Small intestine (tissue), 7 donors: ENCODE measurements around the gene NEAT1. TPM values are rescaled to one million over a fixed set of nuclear protein-coding genes. Genes with fewer than 3 reads are reported as not detected.

Source experiments
- DNase-seq, 2 donors: peaks; one replicate each; pipeline versions ENCODE4 v3.0.0 to v3.0.0-alpha.2; 2013
- FAIRE-seq: peaks from 2 replicates; lab custom pipeline; 2012; peaks lifted over from hg19 to GRCh38; lab: Jason Lieb, UNC
- H3K27ac ChIP-seq, 3 donors: one replicate each; pipeline ENCODE4 v1.5.1; 2013; ENCODE audit warnings: low read length in 2 of 3, mild to moderate bottlenecking in 2 of 3, control low read depth in 1 of 3, inconsistent platforms in 1 of 3, low read depth in 1 of 3, moderate library complexity in 1 of 3
- H3K27me3 ChIP-seq, 3 donors: one replicate each; pipeline ENCODE4 v1.6.1; 2013; ENCODE audit warnings: low read length in 3 of 3, inconsistent platforms in 1 of 3; ENCODE audit not compliant: control insufficient read depth in 3 of 3, insufficient read depth in 3 of 3
- H3K36me3 ChIP-seq, 3 donors: one replicate each; pipeline ENCODE4 v1.6.1; 2013; ENCODE audit warnings: low read length in 3 of 3, inconsistent platforms in 1 of 3, low read depth in 1 of 3, mild to moderate bottlenecking in 1 of 3, moderate library complexity in 1 of 3; ENCODE audit not compliant: control insufficient read depth in 3 of 3, insufficient read depth in 2 of 3
- H3K4me1 ChIP-seq, 3 donors: one replicate each; pipeline ENCODE4 v1.6.1; 2013; ENCODE audit warnings: low read length in 2 of 3, inconsistent platforms in 1 of 3, low read depth in 1 of 3, mild to moderate bottlenecking in 1 of 3, moderate library complexity in 1 of 3; ENCODE audit not compliant: control insufficient read depth in 3 of 3, insufficient read depth in 2 of 3
- H3K4me3 ChIP-seq, 3 donors: one replicate each; pipeline ENCODE4 v1.5.1; 2013; ENCODE audit warnings: low read length in 3 of 3, control low read depth in 1 of 3, inconsistent platforms in 1 of 3, low read depth in 1 of 3, mild to moderate bottlenecking in 1 of 3, moderate library complexity in 1 of 3
- H3K9me3 ChIP-seq, 2 donors: one replicate each; pipeline ENCODE4 v1.6.1; 2013; ENCODE audit warnings: low read depth in 1 of 2, low read length in 1 of 2; ENCODE audit not compliant: control insufficient read depth in 2 of 2, insufficient read depth in 1 of 2
- WGBS, 3 donors: extraction: QIAGEN DNeasy Blood & Tissue Kit; methylation state at CpG; one replicate each; pipeline ENCODE4 v1.1.7; 2013; 5-methylcytosine and 5-hydroxymethylcytosine counted together
- polyA plus RNA-seq, 4 donors: library from polyadenylated mRNA; stranded (reverse) in 3 of 4; unstranded in 1 of 4; fragments of 200-250 nt in 3 of 4; fragments of 120-200 nt in 1 of 4; gene quantifications; one replicate each; pipeline versions ENCODE4 v1.2.1 to v1.2.3, GENCODE V29; 2013
- donor health status: healthy with polysubstance abuse.
- donor health status: control.
- donor health status: control.
- donor health status: Bipolar disorder and iron deficiency.
- donor health status: healthy.

NEAT1 gene
- polyA plus RNA-seq, 4 donors: 256 to 3,420 (median 1,041) TPM

DNA sequence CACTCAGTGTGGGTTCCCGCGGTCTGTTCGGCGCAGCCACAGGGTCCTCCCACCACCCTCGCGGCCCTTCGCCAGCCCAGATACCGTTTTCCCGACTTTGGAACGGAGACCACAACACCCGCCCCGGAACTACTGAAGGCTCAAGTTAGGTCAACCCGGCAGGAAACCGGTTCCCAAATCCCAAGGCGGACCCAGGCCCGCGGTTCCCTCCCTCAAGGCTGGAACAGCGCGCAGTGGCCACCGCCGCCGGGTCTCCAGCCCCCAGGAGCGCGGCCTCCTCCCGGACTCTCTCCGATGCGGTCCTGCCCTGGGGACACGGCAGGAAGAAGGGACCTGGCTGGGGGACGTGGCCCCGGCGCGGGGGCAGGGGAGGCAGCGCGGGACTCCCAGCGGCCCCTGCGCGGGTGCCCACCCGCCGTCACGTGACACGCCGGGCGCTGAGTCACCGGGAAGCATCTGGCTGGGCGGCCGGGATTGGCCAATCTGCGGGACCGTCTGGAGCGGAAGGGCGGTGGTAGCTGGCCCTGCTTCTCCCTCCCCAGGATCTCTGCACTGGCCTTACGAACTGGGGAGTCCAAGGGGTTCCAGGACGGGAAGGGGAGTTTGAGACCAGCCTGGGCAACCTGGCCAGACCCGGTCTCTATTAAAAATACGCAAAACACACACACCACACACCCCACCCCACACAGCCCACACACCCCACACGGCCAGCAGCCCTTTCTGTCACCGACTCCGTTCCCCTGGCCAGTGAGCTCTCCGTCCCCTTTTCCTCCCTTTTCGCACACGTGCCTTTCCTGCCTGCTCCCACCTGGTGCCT lies 54.8 kb downstream of the NEAT1 start:
- peaks cover 0 to 8% (median 0%) of the 10 kb centered on the region in 3 donors for H3K36me3 ChIP-seq
- DNase-seq: peak; percentile 98
- peaks cover 3 to 35% (median 3%) of the 10 kb centered on the region in 3 donors for H3K4me1 ChIP-seq
- no peak for FAIRE-seq
- H3K27ac ChIP-seq: peak overlapping the region; percentile 91 to 100 (median 99)
- no peaks in the 10 kb centered on the region for H3K9me3 ChIP-seq
- 0 to 1% (median 1%) methylated on average over 56 to 60 of the region's 60 CpGs for WGBS, 3 donors
- peak overlapping the region; percentile 55 to 94 (median 81) for H3K4me3 ChIP-seq
- H3K27me3 ChIP-seq: no peaks in the 10 kb centered on the region

DNA sequence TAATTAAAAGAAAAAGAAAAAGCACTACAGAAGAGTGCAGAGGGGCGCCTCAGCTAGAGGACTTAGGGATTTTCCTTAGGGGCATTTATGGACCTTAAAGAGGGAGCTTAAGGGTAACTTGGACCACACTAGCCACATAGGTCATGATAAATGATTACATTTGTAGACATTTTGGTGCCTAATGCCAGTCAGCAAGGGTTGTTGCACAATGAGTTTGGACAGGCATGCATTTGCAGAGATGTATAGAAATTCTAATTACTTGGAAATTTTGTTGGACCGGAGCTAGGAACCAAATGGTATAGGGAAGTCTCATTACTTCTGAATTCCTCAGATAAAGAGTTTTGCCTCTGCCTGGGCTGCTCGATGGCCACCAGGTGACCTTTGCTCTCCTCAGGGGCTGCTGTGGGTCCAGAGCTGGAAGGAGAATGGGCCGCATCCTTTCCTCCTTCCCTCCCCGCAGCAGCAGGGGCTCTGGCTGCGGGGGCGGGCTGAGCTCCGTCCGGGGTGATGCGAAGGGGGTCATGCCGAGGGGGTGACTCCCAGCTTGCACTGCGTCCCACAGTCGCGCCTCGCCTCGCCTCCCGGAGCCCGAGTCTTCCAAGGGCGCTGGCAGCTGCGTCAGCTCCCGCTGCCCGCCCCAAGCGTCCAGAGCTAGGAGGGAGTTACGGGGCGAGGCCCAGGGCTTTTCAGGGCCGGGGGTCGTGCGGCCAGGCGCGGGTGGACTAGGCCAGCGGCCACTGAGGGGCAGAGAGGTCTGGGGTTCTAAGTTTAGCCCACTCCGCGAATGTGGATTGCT lies 56.0 kb downstream of the NEAT1 start:
- peaks cover 3 to 32% (median 3%) of the 10 kb centered on the region in 3 donors for H3K4me1 ChIP-seq
- peak overlapping the region in 1 of 3 donors; percentile 12 for H3K4me3 ChIP-seq
- FAIRE-seq (no peak), DNase-seq (peak in 1 of 2 donors; percentile 75)
- 42 to 46% (median 43%) methylated on average over 29 to 33 of the region's 33 CpGs for WGBS, 3 donors
- peak overlapping the region; percentile 76 to 99 (median 95) for H3K27ac ChIP-seq
- no peaks in the 10 kb centered on the region for H3K9me3 ChIP-seq
- H3K36me3 ChIP-seq: peaks cover 0 to 8% (median 0%) of the 10 kb centered on the region in 3 donors
- H3K27me3 ChIP-seq: no peaks in the 10 kb centered on the region

DNA sequence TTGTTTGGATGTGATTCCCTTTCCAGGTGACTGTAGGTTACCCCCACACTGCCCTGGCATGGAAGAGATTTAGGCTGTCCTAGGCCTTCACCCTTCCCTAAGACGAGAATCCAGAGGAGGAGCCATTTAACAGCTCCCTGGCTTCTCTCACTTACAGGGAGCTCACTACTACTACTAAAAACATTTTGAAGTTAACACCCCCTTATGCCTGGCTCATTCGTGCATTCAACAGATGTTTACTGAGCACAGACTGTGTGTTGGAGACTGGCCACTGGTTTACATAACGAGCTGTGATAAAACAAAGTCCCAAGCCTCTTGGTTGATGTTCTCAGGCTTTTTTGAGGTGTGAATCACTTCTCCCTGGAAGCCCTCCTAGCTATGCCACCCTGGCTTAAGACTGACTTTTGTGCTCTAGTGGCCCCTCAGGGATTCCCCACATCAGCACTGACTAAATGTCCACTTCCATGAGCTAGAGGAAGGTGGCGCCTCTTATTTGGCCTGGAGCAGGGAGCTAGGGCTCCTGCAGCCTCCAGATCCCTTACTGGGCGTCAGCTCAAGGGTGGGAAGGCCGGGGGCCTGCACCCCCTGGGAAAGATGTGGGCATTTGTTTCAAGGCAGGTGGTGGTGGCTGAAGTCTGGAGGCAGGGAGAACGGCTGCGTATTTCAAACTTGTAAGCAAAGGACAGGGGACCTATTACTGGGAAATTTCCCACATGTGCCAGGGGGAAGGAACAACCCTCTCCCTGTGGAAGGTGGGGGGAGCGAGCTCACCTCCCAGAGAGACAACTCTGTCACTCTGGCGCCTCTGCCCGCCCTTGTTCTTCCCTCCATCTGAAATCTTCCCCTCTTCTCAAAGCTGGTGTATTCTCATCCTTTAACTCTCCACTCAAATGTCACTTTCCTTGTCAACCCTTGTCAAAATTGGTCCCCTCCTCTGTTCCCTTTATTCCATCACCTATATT lies 56.9 kb downstream of the NEAT1 start:
- Histone ChIP-seq H3K9me3 (no peaks in the 10 kb centered on the region), H3K27me3 (no peaks in the 10 kb centered on the region), H3K27ac (peak overlapping the region; percentile 76 to 99 (median 95)), H3K4me3 (peak overlapping the region in 1 of 3 donors; percentile 12), H3K36me3 (peaks cover 0 to 8% (median 0%) of the 10 kb centered on the region in 3 donors), H3K4me1 (peaks cover 3 to 32% (median 3%) of the 10 kb centered on the region in 3 donors)
- WGBS, 3 donors: 56 to 66% (median 59%) methylated on average over 11 of the region's 11 CpGs
- DNase-seq (peak in 1 of 2 donors; percentile 50), FAIRE-seq (no peak)

DNA sequence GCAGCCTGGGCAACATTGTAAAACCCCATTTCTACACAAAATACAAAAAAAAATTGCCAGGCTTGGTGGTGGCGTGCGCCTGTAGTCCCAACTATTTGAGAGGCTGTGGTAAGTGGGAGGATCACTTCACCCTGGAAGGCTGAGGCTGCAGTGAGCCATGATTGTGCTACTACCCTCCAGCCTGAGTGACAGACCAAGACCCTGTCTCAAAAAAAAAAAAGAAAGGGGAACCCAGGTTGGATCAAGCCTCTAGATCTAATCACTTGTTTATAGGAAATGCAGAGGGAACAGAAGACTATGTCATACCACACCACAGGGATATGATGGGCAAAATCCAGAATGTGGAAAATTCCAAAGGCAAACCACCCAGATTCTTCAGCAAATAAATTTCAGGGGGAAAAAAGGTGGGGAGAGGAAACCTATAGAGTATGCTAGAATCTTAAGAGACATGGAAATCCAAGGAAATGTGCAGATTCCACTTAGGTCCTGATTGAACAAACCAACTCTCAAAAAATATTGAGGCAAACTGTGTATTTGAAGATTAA lies 59.8 kb downstream of the NEAT1 start:
- H3K9me3 ChIP-seq: no peaks in the 10 kb centered on the region
- no peaks in the 10 kb centered on the region for H3K27me3 ChIP-seq
- no peak overlapping the region for H3K4me3 ChIP-seq
- 97 to 98% (median 97%) methylated on average over 2 of the region's 2 CpGs for WGBS, 3 donors
- DNase-seq (no peak), FAIRE-seq (no peak)
- H3K27ac ChIP-seq: peak overlapping the region in 1 of 3 donors; percentile 31
- H3K4me1 ChIP-seq: peaks cover 0 to 40% (median 3%) of the 10 kb centered on the region in 3 donors
- H3K36me3 ChIP-seq: no peaks in the 10 kb centered on the region

DNA sequence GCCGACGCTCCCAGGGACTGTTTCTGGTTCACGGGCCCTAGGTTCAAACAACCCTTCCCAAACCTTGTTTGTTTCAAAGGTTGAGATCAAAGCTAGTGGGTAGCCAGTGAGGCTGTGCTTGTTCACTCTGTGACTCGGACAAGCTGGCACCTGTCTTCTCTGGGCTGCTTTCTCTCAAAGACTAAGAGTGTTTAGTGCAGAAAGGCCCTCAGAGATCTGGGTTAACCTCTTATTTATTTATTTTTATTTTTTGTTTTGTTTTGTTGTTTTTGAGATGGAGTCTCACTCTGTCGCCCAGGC lies 63.3 kb downstream of the NEAT1 start:
- Histone ChIP-seq H3K27ac (peak overlapping the region in 2 of 3 donors; percentile 5 to 62), H3K27me3 (no peaks in the 10 kb centered on the region), H3K9me3 (no peaks in the 10 kb centered on the region), H3K4me3 (no peak overlapping the region), H3K36me3 (no peaks in the 10 kb centered on the region), H3K4me1 (peaks cover 13 to 47% (median 17%) of the 10 kb centered on the region in 3 donors)
- whole genome bisulfite sequencing, 3 donors: 46 to 59% (median 53%) methylated on average over 5 of the region's 5 CpGs
- DNase-seq: no peak
- no peak for FAIRE-seq

DNA sequence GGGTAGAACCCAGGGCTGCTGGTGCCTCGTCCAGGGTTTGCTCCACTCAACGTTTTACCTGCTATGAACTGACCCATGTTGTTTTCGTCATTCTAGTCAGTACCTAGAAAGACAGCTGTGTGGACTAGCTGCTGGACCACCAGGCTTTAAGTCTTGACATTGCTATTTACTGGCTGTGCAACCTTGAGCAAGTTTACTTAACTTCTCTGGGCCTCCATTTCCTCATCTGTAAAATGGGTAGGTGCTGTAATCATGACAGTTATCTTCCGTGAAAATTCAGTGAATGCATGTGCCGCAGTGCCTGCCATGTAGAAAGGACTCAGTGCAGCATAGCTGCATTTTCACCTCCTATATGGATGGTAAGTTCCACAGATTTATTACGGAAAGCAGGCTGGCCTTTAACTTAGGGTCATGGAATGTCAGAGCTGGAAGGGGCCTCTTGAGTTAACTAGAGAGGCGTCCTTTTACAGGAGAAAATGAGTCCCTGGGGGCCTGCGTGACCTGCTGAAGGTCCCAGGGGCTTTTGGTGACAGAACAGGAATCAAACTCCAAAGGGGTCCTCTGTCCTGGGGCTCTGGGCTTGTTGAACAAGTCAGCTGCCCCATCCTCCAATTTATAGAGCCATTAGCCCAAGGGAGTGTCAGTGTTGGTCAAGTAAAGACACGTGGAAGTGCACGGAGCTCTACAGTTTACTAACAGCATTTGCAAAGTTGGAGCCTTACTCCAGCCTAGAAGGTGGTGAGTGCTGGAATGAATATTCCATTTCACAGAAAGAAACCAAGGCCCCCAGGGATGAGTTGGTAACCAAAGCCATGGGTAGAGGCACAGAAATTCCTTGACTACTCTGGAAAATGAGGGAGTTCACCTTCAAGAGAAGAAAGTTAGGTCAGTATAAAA lies 64.2 kb downstream of the NEAT1 start:
- H3K9me3 ChIP-seq: no peaks in the 10 kb centered on the region
- FAIRE-seq: no peak
- H3K27ac ChIP-seq: peak overlapping the region; percentile 15 to 95 (median 81)
- no peak overlapping the region for H3K4me3 ChIP-seq
- H3K27me3 ChIP-seq: no peaks in the 10 kb centered on the region
- peaks cover 17 to 56% (median 18%) of the 10 kb centered on the region in 3 donors for H3K4me1 ChIP-seq
- 72 to 84% (median 84%) methylated on average over 10 of the region's 10 CpGs for WGBS, 3 donors
- no peaks in the 10 kb centered on the region for H3K36me3 ChIP-seq
- no peak for DNase-seq
